ENCODE results near the gene EXD3.
"Not testable (repeated sequence)": the region's sequence is repeated elsewhere in the genome, so short reads cannot be mapped to it uniquely, and the experiment has no call there.

EXD3 gene, protein sequence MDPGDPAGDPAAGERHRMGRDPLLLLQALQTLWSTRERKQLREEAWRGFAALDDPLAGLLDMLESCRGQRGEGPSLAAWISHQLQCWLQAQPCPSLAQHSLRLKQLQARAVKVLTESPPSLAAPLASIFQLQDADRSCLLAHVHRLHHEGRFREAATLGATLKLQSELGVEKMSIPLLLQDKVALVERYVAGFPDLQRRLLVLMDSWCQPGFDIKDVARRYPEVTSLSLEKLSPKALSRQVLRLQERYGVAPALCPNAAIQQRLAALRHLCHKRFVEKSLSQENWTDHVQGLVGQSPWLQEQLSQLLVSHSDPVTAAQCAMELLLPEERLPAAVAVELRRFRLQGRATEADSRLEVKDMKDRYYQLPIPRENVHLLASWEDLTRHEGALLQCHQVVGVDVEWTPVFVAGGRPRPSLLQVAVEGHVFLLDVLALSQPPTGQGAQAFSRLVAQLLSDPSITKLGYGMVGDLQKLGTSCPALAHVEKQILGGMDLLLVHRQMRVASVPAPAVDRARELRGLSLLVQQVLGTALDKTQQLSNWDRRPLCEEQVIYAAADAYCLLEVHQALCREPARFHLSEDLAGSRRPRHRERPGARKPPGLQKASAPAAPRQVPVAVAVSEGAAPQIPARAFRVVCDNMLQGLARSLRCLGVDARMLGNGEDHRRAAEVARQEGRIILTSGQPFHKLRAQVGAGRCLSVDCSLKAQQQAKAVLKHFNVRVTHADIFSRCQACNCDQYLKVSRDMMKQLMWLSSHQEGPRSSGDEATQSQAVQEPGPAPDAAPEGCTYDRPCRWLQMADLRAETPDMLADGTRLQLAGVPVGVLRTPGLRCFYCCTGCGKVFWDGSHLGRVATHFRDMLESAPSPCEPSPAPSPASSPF

DNA sequence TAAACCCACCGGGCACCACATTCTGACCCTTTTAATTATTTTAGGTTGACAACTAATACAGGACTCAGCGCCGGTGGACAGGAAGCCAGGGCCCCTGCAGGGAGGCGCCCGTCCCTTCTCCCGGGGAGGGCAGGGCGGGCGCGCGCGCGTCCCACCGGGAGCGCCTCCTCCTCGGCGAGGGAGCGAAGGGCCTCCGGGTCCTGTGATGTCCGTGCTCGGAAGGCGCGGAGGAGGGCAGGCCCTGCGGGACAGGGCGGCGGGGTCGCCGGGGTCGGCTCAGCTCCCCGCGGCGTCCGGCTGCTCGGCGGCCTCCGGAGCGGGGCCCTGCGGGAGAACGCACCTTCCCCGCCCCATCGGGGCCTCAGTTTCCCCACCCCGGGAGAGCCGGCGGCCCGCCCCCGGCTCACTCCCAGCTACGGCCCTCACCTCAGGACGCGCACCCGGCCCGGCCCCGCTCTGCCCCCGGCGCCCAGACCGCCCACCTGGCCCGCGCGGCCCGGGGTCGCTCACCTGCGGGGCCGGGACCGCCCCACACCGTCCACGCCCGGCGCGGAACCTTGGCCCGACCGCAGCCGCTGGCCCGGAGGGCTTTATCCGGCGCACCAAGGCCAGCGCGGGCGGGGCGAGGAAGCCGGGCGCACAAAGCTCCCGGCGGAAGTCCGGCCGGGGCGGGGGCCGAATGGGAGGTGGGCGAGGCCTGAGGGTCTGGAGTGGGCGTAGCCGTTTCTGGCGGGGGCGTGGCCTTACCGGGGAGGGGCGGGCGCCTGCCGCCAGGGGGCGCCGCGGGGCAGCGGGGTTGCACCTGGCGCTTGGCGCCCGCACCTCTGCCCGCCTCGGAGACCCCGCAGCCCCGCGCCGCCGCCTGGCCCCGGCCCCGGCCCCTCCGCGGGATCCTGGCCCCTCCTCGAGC, at the start of gene EXD3, which contains the start of gene NOXA1:
Gene EXD3 (minus strand): TSS at position 559 of the 910 bp plus-strand sequence. CDS start 27,805 bp downstream, outside the sequence.
Gene NOXA1 (plus strand): TSS at position 790 of the 910 bp plus-strand sequence. CDS start 137 bp downstream, outside the sequence.
- peak; percentile 96 for DNase-seq

DNA sequence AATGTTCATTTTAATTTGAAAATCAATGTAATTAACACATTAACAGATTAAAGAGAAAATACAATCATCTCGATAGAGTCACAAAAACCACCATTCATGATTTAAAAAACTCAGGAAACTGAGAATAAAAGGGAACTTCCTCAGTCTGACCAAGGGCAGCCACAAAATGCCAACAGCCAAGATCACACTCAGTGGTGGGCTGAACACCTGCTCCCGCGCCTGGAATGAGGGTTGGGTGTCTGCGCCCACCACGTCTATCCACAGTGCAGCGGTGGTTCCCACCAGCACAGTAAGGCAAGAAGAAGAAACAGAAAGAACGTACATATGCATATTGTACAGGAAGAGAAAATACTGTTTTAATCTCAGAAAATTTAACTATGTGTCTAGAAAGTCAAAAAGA, 47.8 kb upstream of the EXD3 start:
- DNase-seq: no peak

DNA sequence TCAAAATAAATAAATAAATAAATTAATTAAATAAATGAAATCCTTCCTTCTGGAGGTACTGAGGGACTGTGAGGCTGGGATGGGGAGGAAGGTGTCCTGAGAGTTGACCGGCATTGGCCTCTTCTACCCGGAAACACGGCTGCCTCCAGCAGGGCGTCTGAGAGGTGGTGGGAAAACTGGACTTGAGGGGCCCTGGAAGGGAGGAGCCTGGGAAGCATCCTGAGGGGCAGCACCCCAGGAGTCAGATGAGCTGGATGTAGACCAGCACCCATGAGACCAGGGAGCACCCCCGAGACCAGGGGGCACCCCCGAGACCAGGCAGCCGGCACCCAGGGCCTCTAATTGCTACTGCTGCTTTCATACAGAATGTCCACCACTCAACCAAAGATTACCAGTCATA, 44.9 kb upstream of the EXD3 start:
- no peak for DNase-seq

DNA sequence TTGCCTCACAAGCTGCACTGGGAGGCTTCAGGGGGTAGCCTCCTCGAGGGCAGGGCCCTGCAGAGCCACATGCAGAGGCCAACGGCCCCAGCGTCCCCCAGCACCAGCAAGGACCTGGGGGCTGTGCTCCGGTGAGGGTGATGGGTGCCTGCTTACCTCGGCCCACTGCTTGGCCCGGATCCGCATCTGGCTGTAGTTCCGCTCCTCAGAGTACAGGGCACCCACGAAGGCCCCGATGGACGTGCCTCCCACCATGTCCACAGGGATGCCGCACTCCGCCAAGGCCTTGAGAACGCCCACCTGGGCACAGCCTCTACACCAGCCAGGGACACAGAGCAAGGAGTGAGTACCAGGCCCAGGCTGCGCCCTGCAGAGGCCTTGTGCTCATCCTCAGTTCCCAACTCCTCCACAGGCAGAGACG, 44.2 kb upstream of the EXD3 start:
- DNase-seq: no peak

DNA sequence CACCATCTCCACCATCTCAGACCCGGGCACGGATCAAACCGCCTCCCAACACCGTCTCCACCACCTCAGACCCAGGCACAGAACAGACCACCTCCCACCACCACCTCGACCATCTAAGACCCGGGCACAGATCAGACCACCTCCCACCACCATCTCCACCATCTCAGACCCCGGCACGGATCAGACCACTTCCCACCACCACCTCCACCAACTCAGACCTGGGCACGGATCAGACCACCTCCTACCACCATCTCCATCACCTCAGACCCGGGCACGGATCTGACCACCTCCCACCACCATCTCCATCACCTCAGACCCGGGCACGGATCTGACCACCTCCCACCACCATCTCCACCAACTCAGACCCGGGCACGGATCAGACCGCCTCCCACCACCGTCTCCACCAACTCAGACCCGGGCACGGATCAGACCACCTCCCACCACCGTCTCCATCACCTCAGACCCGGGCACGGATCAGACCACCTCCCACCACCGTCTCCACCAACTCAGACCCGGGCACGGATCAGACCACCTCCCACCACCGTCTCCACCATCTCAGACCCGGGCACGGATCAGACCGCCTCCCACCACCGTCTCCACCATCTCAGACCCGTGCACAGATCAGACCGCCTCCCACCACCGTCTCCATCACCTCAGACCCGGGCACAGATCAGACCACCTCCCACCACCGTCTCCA, 43.6 kb upstream of the EXD3 start:
- DNase-seq: not testable (repeated sequence)

DNA sequence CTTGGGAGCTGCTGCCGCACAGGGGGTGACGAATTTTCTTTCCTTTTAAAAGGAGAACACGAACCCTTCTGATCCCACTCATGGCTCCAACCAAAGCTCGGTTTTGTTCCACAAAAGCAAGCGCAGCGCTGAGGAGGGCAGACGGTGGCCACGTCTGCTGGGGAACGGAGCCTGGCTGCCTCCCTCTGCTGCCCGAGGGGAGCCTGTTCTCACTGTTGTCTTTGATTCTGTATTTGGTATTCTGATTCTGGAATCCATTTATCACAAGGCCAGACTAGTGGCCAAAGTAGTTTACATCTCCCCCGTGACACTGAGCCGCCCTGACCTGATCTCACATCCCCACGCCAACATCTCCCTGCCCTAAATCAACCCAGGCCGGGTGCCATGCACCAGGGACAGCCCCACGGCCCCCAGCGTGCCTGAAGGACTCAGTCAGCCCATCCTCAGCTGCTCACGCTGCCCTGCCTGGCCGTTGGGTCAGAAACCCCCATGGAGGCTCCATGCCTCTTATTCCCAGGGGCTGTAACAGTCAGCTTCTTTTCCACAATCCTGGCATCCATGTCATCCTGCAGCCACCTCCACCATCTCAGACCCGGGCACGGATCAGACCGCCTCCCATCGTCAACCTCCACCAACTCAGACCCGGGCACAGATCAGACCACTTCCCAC, 42.9 kb upstream of the EXD3 start:
- DNase-seq: no peak

DNA sequence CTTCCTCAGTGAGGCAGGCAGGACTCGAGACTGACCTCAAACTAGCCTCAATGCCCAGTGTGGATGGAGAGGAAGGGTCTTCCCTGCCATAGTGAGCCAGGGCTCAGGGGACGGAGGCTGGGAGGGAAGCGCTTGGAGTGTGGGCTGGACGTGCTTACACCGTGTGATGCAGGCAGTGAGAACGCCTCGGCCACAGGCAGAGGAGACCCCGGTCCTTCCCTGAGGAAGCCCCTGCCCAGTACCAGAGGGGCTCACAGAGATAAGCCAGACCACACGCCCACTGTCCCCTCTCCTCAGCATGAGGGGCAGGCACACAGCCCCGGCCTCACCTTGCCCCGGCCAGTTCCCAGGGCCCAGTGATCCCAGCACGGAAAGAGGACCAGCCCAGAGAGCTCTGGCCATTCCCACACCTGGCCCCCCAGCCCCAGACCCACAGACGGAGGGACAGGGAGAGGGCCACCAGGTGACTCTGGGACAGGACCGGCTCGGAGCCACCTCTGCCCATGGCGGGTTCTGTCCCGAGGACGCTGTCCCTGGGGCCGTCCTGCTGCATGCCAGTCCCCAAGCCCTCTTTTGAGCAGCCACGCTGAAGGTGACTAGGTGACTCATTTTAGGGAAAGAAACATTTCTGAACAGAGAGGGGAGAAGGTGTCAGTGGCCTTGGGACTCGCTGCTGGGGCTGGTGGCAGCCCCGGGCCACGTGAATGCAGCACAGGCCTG, 42.2 kb upstream of the EXD3 start:
- DNase-seq: no peak

DNA sequence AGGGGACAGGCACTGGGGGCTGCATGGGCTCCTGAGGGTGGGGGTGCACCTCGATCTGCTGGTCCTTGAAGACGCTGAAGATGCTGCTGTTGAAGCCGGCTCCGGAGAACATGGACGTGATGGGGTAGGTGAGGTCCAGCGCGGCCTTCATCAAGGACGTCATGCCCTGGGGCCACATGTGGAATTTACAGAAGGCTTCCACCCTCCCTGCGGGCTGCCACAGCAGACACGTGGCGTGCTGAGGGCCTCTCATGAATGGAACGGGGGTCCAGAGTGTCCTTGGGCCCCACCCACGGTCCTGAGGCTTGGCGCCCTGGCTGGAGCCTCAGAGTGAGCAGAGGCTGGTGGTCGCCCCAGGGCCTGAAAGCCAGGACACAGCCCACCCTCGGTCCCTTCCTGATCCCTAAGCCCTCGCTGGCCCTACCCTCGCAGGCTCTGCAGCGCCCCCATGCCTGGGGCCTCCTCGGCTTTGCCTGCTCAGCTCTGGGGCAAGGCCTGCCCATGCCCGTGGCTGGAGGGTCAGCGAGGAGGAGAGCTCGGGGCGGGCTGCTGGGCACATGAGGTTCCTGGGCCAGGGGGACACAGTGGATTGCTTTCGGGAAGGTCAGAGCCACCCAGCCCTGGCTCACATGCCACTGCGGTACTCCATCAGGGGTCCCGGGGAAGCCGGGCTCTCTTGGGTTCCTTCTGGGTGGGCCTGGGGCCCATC, 41.5 kb upstream of the EXD3 start:
- DNase-seq: no peak

DNA sequence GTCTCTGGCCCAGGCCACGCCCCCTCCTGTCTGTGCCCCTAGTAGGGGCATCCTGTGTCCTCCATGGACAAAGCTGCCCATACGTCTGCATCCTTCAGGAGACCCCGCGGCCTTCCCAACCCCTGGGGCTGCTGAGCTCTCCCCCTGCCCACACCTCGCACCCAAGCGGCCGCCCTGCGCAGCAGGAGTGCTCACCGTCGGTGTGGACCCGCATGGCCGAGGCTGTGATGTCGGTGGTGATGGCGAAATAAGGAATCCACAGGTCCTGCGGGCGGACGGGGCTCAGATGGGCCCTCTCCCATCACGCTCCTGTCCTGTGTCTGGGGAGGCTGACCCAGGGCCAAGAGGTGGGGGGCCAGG, 40.9 kb upstream of the EXD3 start:
- no peak for DNase-seq

DNA sequence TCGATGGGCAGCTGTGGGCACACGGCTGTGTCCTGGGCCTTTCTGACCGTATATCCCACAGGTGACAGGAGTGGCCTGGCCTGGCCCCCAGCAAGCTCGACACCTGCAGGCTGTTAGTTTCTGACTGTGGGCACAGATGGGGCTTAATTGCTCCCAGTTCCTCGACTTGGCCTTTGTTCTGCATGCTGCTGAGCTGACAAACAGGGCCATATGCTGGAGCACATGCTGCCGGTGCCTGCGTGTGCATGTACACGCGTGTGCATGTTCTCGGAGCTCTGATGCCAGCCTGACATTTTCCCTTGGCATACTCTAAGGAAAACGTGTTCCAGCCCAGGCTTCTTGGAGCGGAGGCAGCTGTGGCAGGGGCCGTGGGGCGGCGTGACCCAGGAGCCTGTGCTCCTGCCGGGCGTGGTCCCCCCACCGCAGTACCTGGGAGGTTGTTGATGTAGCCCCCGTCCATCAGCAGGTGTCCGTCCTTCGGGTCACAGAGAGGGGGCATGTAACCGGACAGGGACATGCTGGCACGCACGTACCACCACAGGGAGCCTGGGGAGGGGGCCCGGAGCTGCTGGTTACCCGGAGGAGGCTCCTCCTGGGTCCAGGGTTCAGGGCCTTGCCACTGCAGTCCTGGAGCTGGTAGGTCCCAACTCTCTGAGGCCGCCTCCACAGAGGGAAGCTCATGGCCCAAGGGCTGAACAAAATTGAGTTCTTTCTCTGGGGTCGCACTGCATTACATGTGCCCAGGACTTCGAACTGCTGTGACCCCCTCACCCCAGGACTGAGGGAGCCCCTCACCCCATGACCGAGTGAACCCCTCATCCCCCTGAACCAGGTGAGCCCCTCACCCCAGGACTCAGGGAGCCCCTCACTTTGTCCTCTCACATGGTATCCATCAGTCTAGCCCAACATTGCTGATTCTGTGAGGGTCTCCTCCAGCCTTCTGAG, 40.3 kb upstream of the EXD3 start:
- no peak for DNase-seq

DNA sequence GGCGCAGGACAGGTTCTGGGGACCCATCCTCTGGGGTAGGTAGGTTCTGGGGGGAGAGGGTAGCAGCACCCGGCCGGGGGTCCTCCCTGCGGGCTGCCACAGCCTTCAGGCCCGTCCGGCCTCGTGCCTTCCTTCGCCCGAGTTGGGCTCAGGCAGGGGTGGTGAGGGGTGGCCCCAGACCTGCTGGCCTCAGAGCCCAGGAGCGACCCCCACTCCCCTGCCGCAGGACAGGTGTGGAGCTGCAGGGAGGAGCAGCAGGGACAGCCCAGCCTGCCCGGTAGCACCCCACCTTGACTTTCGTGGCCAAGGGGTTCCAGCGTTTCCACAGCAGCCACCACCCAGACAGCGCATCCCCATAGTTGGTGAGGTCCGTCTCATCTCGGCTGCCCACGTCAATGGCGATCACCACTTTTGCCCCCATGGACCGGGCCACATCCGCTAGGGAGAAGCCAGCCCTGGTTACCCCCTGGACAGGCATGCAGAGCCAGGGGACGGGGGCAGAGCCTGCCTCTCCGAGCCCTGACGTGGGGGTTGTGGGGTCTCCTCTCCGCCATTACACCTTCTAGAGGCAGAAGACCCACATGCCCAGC, 39.5 kb upstream of the EXD3 start:
- DNase-seq: no peak

DNA sequence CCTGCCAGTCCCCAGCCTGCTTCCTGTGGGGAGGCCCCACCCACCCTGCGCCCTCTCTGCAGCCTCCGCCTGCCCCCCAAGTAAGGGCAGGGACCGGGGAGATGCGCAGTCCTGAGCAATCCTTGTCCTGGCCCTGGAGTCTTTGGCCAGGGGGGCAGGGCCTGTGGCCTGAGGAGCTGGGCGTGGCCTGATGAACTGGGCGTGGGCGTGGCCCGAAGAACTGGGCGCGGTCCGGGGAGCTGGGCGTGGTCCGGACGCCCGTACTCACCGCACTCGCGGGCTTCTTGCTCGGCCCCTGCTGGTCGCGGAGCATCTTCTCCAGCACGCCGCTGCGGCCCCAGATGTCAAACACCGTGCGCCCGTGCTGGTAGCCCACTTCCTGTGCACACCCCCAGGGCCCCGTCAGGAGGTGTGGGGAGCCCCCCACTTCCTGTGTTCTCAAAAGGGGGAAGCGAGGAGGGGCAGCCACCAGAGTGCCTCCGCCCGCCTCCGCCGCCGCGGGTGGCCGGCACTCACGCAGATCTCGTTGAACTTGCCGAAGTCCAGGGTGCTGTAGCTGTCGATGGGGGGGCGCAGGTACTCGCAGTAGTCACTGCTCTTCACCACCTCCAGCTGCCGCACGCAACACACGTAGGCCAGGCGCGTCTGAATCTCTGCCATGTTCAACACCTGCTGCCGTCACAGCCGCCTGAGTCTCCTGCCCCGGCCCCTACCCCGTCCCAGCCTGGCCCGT, 38.9 kb upstream of the EXD3 start:
- DNase-seq: peak; percentile 95

DNA sequence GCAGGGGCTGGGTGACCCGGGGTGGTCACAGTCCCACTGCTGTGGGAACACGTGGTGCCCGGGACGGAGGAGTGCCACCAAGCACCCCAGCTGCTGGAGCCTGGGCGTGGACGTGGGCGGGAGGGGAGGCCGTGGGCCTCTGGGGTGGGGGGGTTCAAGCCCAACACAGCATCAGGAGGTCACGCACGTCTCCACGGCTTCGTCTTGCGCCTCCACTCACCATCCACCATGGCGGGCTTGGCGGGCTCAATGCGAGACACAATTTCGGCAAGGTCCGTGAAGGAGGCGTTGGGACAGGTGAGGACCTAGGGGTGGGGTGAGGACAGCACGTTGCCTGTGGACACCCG, 38.3 kb upstream of the EXD3 start:
- no peak for DNase-seq

DNA sequence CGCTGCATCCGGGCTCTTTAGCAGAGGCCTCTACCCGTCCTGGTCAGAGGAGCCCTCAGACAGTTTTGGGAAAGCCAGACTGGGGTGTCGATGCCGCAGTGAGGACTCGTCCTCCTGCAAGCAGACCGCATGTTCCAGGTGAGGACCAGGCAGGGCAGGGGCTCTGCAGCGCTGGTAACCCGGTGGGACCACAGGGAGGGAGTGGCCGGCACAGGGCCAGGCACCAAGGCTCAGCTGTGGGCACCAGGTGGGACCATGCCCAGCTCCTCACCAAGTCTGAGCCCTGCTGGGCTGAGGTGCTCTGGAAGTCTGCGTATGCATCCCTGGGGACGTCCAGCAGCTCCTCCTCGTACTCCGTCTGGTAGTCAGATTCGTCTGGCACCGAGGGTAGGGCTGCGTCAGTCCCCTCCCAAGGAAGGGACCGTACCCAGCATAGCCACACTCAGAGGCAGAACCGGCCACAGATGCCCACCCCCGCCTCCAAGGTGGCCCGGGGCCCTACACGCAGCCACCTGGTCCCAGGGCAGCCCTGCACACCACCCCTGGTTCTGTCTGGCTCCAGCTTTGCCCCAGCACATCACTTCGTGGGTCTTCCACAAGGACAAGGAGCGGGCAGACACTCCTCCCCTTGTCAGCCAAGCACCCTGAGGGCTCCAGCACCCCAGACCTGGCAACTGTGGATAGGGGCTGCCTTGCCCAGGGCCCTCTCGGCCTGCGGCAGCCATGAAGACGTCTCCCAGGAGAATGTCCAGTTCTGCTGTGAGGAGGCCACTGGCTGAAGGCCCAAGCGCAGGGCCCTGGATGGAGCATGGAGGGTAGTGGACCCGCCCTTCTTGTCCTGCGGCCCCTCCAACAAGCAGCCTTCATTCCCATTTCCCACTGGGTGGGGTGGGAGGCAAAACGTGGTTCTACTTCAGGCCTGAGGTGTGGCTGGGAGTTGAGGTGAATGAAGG, 37.7 kb upstream of the EXD3 start:
- DNase-seq: no peak

DNA sequence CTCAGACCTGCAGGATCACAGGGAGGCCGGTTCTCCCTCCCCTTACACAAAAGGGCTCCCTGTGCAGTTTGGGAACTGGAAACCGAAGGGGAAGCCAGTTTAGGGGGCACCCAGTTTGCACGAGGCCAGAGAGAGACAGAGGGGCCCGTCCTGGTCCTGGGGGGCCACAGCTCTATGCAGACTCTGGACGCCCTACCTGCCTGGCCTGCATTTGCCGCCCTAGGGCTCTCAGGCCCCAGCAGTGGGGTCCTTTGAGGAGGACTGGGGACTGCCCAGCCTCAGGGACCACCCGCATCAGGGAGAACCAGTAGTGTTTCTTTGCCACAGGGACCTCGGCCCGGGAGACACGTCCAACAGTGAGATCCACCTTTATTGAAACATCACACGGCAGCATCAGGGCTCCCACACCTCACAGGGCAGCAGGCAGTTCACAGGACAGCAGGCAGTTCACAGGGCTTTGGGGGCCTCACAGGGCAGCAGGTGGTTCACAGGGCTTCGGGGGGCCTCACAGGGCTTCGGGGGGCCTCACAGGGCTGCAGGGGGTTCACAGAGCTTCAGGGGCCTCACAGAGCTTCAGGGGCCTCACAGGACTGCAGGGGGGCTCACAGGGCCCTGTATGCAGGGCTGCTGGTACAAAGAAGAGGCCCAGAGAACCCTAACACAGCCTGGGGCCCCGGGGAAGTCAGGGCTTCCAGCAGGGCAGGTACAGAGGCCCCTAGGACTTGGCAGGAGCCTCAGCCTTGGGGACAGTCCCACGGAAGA, 36.8 kb upstream of the EXD3 start:
- DNase-seq: peak; percentile 35

DNA sequence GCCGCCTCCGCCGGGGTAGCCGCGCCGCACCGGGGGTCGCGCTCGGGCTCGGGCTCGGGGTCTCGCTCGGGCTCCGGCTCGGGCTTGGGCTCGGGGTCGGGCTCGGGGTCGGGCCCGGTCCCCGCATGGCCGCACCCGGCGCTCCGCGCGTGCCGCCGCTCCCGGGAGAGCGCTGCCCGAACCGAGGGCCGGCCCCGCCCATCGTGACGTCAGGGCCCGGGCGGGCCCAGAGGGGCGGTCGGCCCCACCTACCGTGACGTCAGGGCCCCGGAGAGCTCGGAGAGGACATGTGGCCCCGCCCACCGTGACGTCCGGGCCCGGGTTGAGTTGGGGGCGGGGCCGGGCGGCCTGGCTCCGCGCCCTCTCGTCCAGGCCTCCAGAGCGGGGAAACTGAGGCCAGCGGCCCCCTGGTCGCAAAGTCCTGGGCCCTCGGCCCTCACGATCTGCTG, 36.2 kb upstream of the EXD3 start, which contains the start of gene NSMF:
Gene NSMF (minus strand): TSS at position 183 of the 449 bp plus-strand sequence. CDS start 232 bp downstream, outside the sequence.
- DNase-seq: peak; percentile 97
